ENCODE data around the gene EVA1B.

The EVA1B gene

GRCh38 chr1:36349839-36350238, 26.4 kb upstream of the EVA1B start:
- no peak for DNase-seq (ENCODE audit: low spot score)
- no peak for ATAC-seq (ENCODE audit: low read depth)
- Histone ChIP-seq H3K27ac (ENCODE audit: poor library complexity, severe bottlenecking) (peak overlapping the region; percentile 95), H3K9me3 (ENCODE audit: severe bottlenecking) (no peaks in the 10 kb centered on the region), H3K4me1 (ENCODE audit: insufficient read depth, poor library complexity, severe bottlenecking) (peaks cover 47% of the 10 kb centered on the region), H3K36me3 (ENCODE audit: low read depth) (peaks cover 50% of the 10 kb centered on the region), H3K27me3 (ENCODE audit: insufficient read depth, poor library complexity, severe bottlenecking) (no peaks in the 10 kb centered on the region), H3K4me3 (ENCODE audit: severe bottlenecking) (no peak overlapping the region)
- TF ChIP-seq, protein P1, sequence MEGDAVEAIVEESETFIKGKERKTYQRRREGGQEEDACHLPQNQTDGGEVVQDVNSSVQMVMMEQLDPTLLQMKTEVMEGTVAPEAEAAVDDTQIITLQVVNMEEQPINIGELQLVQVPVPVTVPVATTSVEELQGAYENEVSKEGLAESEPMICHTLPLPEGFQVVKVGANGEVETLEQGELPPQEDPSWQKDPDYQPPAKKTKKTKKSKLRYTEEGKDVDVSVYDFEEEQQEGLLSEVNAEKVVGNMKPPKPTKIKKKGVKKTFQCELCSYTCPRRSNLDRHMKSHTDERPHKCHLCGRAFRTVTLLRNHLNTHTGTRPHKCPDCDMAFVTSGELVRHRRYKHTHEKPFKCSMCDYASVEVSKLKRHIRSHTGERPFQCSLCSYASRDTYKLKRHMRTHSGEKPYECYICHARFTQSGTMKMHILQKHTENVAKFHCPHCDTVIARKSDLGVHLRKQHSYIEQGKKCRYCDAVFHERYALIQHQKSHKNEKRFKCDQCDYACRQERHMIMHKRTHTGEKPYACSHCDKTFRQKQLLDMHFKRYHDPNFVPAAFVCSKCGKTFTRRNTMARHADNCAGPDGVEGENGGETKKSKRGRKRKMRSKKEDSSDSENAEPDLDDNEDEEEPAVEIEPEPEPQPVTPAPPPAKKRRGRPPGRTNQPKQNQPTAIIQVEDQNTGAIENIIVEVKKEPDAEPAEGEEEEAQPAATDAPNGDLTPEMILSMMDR (IDR thresholded peaks at IDR 0.05; ENCODE audit: poor library complexity, severe bottlenecking) = no peak

- H3K9me3 ChIP-seq (ENCODE audit: severe bottlenecking) = no peaks in the 10 kb centered on the region
- H3K4me3 ChIP-seq (ENCODE audit: severe bottlenecking) = no peak overlapping the region
- ATAC-seq (ENCODE audit: low read depth) (peak; percentile 32), DNase-seq (ENCODE audit: low spot score) (no peak)
- H3K27ac ChIP-seq (ENCODE audit: poor library complexity, severe bottlenecking) = peak overlapping the region; percentile 95
- TF ChIP-seq, protein P1 (IDR thresholded peaks at IDR 0.05; ENCODE audit: poor library complexity, severe bottlenecking) = no peak
- peaks cover 47% of the 10 kb centered on the region for H3K36me3 ChIP-seq (ENCODE audit: low read depth)
- no peaks in the 10 kb centered on the region for H3K27me3 ChIP-seq (ENCODE audit: insufficient read depth, poor library complexity, severe bottlenecking)
- H3K4me1 ChIP-seq (ENCODE audit: insufficient read depth, poor library complexity, severe bottlenecking) = peaks cover 47% of the 10 kb centered on the region
These were observed 25.8 kb upstream of the EVA1B start for GRCh38 chr1:36349241-36349671.

GRCh38 chr1:36346741-36347370, 23.4 kb upstream of the EVA1B start:
- H3K36me3 ChIP-seq (ENCODE audit: low read depth) = peaks cover 39% of the 10 kb centered on the region
- no peaks in the 10 kb centered on the region for H3K9me3 ChIP-seq (ENCODE audit: severe bottlenecking)
- no peak for ATAC-seq (ENCODE audit: low read depth)

GRCh38 chr1:36345353-36345752, 21.9 kb upstream of the EVA1B start:
- Histone ChIP-seq H3K4me1 (ENCODE audit: insufficient read depth, poor library complexity, severe bottlenecking) (peaks cover 19% of the 10 kb centered on the region), H3K27ac (ENCODE audit: poor library complexity, severe bottlenecking) (no peak overlapping the region), H3K4me3 (ENCODE audit: severe bottlenecking) (no peak overlapping the region), H3K27me3 (ENCODE audit: insufficient read depth, poor library complexity, severe bottlenecking) (no peaks in the 10 kb centered on the region), H3K9me3 (ENCODE audit: severe bottlenecking) (no peaks in the 10 kb centered on the region), H3K36me3 (ENCODE audit: low read depth) (peaks cover 47% of the 10 kb centered on the region)
- no peak for DNase-seq (ENCODE audit: low spot score)
- no peak for ATAC-seq (ENCODE audit: low read depth)
- TF ChIP-seq, protein P1 (IDR thresholded peaks at IDR 0.05; ENCODE audit: poor library complexity, severe bottlenecking) = no peak

More at GRCh38 chr1:36346741-36347370, 23.4 kb upstream of the EVA1B start:
- Histone ChIP-seq H3K4me3 (ENCODE audit: severe bottlenecking) (no peak overlapping the region), H3K27ac (ENCODE audit: poor library complexity, severe bottlenecking) (no peak overlapping the region), H3K4me1 (ENCODE audit: insufficient read depth, poor library complexity, severe bottlenecking) (peaks cover 34% of the 10 kb centered on the region), H3K27me3 (ENCODE audit: insufficient read depth, poor library complexity, severe bottlenecking) (no peaks in the 10 kb centered on the region)
- no peak for DNase-seq (ENCODE audit: low spot score)
- TF ChIP-seq, protein P1 (IDR thresholded peaks at IDR 0.05; ENCODE audit: poor library complexity, severe bottlenecking) = no peak

DNA sequence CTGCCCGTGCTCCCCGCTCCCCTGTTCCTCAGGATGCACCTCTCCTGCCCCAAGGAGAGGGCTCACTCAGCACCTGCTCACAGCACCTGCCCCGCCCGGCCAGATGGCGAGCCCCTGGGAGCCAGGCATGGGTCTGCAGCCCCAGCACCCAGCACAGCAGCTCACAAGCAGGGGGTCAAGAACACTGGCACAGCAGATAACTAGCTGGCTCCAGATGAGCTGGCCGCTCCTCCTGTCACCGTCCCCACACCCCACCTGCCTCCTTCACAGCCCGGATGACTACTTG, 20.9 kb upstream of the EVA1B start:
- Histone ChIP-seq H3K4me1 (ENCODE audit: insufficient read depth, poor library complexity, severe bottlenecking) (peaks cover 8% of the 10 kb centered on the region), H3K9me3 (ENCODE audit: severe bottlenecking) (no peaks in the 10 kb centered on the region), H3K4me3 (ENCODE audit: severe bottlenecking) (no peak overlapping the region), H3K36me3 (ENCODE audit: low read depth) (peaks cover 43% of the 10 kb centered on the region), H3K27me3 (ENCODE audit: insufficient read depth, poor library complexity, severe bottlenecking) (no peaks in the 10 kb centered on the region), H3K27ac (ENCODE audit: poor library complexity, severe bottlenecking) (no peak overlapping the region)
- ATAC-seq (ENCODE audit: low read depth) (no peak), DNase-seq (ENCODE audit: low spot score) (no peak)
- TF ChIP-seq, protein P1 (IDR thresholded peaks at IDR 0.05; ENCODE audit: poor library complexity, severe bottlenecking) = no peak
